Transverse colon (tissue), 4 donors: ENCODE results near the gene ACE. TPM values are rescaled to one million over a fixed set of nuclear protein-coding genes. Genes with fewer than 3 reads are reported as not detected.

ENCODE experiments used
- DNase-seq: peaks from one replicate; pipeline ENCODE4 v3.0.0-alpha.2; 2019
- H3K27ac ChIP-seq, 4 donors: fragments of 200-600 bp; sonication (generic); 2 replicates each; pipeline ENCODE4 v1.5.1; 2016 to 2018; ENCODE audit warnings: inconsistent platforms in 4 of 4
- H3K27me3 ChIP-seq: fragments of 200-600 bp; sonication (generic); 2 replicates; pipeline ENCODE4 v1.5.1; 2017; ENCODE audit warnings: inconsistent platforms
- H3K36me3 ChIP-seq, 4 donors: fragments of 200-600 bp; sonication (generic); 2 replicates each; pipeline ENCODE4 v1.5.1; 2017 to 2019; ENCODE audit warnings: inconsistent platforms in 4 of 4
- H3K4me1 ChIP-seq, 4 donors: fragments of 200-600 bp; sonication (generic); 2 replicates each; pipeline ENCODE4 v1.5.1; 2017 to 2020; ENCODE audit warnings: inconsistent platforms in 4 of 4
- H3K4me3 ChIP-seq, 4 donors: fragments of 200-600 bp; sonication (generic); 1 replicate in 1 of 4; 2 replicates in 3 of 4; pipeline versions ENCODE4 v1.5.1 to v1.6.1; 2017 to 2019; ENCODE audit warnings: inconsistent platforms in 4 of 4
- H3K9me3 ChIP-seq, 2 donors: fragments of 200-600 bp; sonication (generic); 2 replicates each; pipeline ENCODE4 v1.5.1; 2017 to 2019; ENCODE audit warnings: inconsistent platforms in 2 of 2
- EP300 ChIP-seq: sonication (generic); formaldehyde crosslinking; IDR thresholded peaks from one replicate; pipeline ENCODE4 v1.6.1; 2017; ENCODE audit warnings: antibody characterized with exemption, low read depth
- POLR2A ChIP-seq: fragments of 450-650 bp; IDR thresholded peaks from one replicate; pipeline ENCODE4 v1.6.1; 2016; ENCODE audit warnings: antibody characterized with exemption, mild to moderate bottlenecking, moderate library complexity
- POLR2AphosphoS5 ChIP-seq, 3 donors: sonication (generic); formaldehyde crosslinking; IDR thresholded peaks; one replicate each; pipeline ENCODE4 v1.6.1; 2016; ENCODE audit warnings: antibody characterized with exemption in 3 of 3
- WGBS, 2 donors: methylation state at CpG; one replicate each; pipeline ENCODE4 v1.1.5; 2018; ENCODE audit warnings: low coverage in 1 of 2; 5-methylcytosine and 5-hydroxymethylcytosine counted together
- in situ Hi-C, 4 donors: fragments of 200-750 bp; cut with MboI; loops; one replicate each; pipeline versions ENCODE4 v1.15.0 to v1.15.1; 2017; ENCODE audit warnings: low sequenced_read_pairs in 3 of 4, low pct_ligation_motif_present in 1 of 4, low pct_unique_long_range_greater_than_20kb in 1 of 4
- intact Hi-C: fragments of 100-400 bp; cut with DNase I; formaldehyde crosslinking; loops from one replicate; pipeline ENCODE4 v1.15.1; 2023; ENCODE audit warnings: low total_unique reads
- total RNA-seq, 4 donors: library from RNA; depleted of rRNA; stranded (reverse); fragments of >200 nt; gene quantifications; one replicate each; pipeline ENCODE4 v1.1.0, GENCODE V29; 2016
- TF ChIP-seq, protein P1 (sequence below), 5 experiments: fragments of 200-600 bp in 3 of 5; fragments of 450-650 bp in 2 of 5; sonication (generic) in 3 of 5; IDR thresholded peaks; 1 replicate in 2 of 5; 2 replicates in 3 of 5; pipeline ENCODE4 v1.5.1; 2016 to 2017; ENCODE audit warnings: antibody characterized with exemption in 5 of 5, inconsistent platforms in 3 of 5, mild to moderate bottlenecking in 2 of 5, moderate library complexity in 1 of 5

Gene ACE
- total RNA-seq, 4 donors from 2014 or later: 6.0 to 56.7 (median 28.0) TPM

DNA sequence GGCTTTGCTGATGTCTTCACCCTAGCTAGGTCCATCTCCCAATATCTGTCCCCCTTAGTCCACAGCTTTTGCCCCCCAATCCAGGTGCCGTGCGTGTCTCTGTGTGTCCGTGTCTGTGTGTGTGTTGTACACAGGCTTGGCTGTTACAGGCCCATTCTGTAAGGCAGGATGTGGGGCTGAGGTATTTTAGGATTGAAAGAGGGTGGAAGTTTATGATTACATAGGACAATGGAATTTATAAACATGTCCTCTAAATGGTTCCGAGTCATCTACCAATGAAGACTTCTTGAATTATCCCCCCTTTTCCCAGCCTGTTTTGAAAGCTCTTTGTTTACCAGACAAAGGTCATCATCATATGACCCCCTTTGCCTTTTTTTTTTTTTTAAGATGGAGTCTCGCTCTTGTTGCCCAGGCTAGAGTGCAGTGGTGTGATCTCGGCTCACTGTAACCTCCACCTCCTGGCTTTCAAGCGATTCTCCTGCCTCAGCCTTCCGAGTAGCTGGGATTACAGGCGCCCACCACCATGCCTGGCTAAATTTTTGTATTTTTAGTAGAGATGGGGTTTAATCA lies 21.9 kb downstream of the ACE start:
- no peak for DNase-seq
- Histone ChIP-seq H3K27ac (peak overlapping the region in 1 of 4 donors; percentile 45), H3K9me3 (no peaks in the 10 kb centered on the region), H3K27me3 (no peaks in the 10 kb centered on the region), H3K36me3 (no peaks in the 10 kb centered on the region), H3K4me3 (no peak overlapping the region), H3K4me1 (peaks cover 0 to 3% (median 0%) of the 10 kb centered on the region in 4 donors)
- 70 to 71% methylated on average over 5 to 9 of the region's 9 CpGs for WGBS, 2 donors
- TF ChIP-seq POLR2A: no peak
- no peak for TF ChIP-seq EP300
- TF ChIP-seq POLR2AphosphoS5 (IDR thresholded peaks at IDR 0.05): no peak
- TF ChIP-seq, protein P1, sequence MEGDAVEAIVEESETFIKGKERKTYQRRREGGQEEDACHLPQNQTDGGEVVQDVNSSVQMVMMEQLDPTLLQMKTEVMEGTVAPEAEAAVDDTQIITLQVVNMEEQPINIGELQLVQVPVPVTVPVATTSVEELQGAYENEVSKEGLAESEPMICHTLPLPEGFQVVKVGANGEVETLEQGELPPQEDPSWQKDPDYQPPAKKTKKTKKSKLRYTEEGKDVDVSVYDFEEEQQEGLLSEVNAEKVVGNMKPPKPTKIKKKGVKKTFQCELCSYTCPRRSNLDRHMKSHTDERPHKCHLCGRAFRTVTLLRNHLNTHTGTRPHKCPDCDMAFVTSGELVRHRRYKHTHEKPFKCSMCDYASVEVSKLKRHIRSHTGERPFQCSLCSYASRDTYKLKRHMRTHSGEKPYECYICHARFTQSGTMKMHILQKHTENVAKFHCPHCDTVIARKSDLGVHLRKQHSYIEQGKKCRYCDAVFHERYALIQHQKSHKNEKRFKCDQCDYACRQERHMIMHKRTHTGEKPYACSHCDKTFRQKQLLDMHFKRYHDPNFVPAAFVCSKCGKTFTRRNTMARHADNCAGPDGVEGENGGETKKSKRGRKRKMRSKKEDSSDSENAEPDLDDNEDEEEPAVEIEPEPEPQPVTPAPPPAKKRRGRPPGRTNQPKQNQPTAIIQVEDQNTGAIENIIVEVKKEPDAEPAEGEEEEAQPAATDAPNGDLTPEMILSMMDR (IDR thresholded peaks at IDR 0.05): no peak
- intact Hi-C loops: no loop called here
- in situ Hi-C loops: no loop called here

DNA sequence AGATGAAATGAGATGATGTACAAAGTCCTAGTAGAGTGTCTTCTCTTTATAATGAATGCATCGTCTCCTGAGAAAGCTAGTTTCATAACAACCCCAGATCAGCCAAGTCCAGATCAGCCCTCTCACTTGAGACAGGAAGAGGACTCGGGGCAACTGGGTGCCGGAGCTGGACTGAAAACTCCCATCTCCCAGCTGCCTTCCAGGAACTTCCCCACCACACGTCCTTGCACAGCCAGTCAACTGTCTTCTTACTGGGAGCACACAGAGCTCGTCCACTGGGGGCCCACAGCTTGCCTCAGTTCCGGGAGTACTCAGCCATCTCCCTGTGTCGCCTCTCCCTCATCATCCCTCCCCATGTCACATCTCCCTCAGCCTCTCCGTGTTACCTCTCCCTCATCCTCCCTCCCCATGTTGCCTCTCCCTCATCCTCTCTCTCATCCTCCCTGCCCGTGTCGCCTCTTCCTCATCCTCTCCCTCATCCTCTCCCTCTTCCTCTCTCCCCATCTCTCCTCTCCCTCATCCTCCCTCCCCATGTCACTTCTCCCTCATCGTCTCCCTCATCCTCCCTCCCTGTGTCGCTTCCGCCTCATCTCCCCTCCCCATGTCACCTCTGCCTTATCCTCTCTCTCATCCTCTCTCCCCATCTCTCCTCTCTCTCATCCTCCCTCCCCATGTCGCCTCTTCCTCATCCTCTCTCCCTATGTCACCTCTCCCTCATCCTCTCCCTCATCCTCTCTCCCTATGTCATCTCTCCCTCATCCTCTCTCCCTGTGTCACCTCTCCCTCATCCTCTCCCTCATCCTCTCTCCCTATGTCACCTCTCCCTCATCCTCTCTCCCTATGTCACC lies 23.9 kb downstream of the ACE start:
- H3K4me3 ChIP-seq: no peak overlapping the region
- peaks cover 0 to 3% (median 0%) of the 10 kb centered on the region in 4 donors for H3K4me1 ChIP-seq
- in situ Hi-C loops: no loop called here
- no peaks in the 10 kb centered on the region for H3K36me3 ChIP-seq
- H3K9me3 ChIP-seq: no peaks in the 10 kb centered on the region
- no peak for DNase-seq
- TF ChIP-seq POLR2AphosphoS5 (IDR thresholded peaks at IDR 0.05) (no peak), POLR2A (no peak), EP300 (no peak)
- TF ChIP-seq, protein P1 (IDR thresholded peaks at IDR 0.05): no peak
- no peaks in the 10 kb centered on the region for H3K27me3 ChIP-seq
- intact Hi-C loops: no loop called here
- WGBS, 2 donors: 68 to 75% methylated on average over 12 to 14 of the region's 14 CpGs
- no peak overlapping the region for H3K27ac ChIP-seq

DNA sequence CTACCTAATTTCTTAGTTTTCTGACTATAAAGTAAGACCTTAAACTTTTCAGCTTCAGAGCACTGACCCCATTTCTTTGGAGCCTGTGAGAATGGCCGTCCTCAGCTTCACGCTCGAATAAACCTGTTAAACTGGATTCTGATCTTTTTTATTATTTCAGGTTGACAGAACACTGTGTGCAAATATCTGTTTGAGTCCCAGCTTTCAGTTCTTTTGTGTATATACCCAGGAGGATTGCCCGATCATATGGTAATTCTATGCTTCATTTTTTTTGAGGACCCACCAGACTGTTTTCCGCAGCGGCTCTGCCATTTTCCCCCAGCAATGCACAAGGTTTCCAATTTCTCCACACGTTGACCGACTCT lies 26.5 kb downstream of the ACE start:
- H3K27ac ChIP-seq: no peak overlapping the region
- intact Hi-C loops: no loop called here
- H3K9me3 ChIP-seq: no peaks in the 10 kb centered on the region
- no peak overlapping the region for H3K4me3 ChIP-seq
- no peak for DNase-seq
- H3K36me3 ChIP-seq: no peaks in the 10 kb centered on the region
- peaks cover 0 to 3% (median 0%) of the 10 kb centered on the region in 4 donors for H3K4me1 ChIP-seq
- in situ Hi-C loops: no loop called here
- TF ChIP-seq POLR2AphosphoS5 (IDR thresholded peaks at IDR 0.05) (no peak), POLR2A (no peak)
- 45 to 58% methylated on average over 6 to 8 of the region's 8 CpGs for WGBS, 2 donors
- H3K27me3 ChIP-seq: no peaks in the 10 kb centered on the region

DNA sequence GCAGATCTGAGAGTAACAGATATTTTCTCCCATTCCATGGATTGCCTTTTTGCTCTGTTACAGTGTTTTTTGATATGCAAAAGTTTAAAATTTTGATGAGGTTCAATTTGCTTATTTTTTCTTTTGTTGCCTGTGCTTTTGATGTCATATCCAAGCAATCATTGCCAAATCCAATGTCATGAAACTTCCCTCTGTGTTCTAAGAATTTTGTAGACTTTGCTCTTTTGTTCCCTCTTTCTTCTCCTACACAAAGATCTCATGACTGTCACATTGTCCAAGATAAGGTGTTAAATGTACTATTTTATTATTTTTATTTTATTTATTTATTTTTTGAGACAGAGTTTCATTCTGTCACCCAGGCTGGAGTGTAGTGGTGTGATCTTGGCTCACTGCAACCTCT lies 27.4 kb downstream of the ACE start:
- no peak for TF ChIP-seq POLR2AphosphoS5 (IDR thresholded peaks at IDR 0.05)
- no peak for TF ChIP-seq EP300
- no peak for TF ChIP-seq POLR2A
- TF ChIP-seq, protein P1 (IDR thresholded peaks at IDR 0.05): no peak
- Histone ChIP-seq H3K36me3 (no peaks in the 10 kb centered on the region), H3K9me3 (no peaks in the 10 kb centered on the region), H3K4me1 (peaks cover 0 to 3% (median 0%) of the 10 kb centered on the region in 4 donors), H3K27me3 (no peaks in the 10 kb centered on the region), H3K27ac (no peak overlapping the region), H3K4me3 (no peak overlapping the region)
- in situ Hi-C loops: no loop called here
- intact Hi-C loops: no loop called here
- DNase-seq: no peak
